ENCODE results near the gene SP8.
A peak's percentile ranks its signal among the peaks of the same experiment; 100 is the strongest.
"Not testable (repeated sequence)": the region's sequence is repeated elsewhere in the genome, so short reads cannot be mapped to it uniquely, and the experiment has no call there.

Gene SP8

DNA sequence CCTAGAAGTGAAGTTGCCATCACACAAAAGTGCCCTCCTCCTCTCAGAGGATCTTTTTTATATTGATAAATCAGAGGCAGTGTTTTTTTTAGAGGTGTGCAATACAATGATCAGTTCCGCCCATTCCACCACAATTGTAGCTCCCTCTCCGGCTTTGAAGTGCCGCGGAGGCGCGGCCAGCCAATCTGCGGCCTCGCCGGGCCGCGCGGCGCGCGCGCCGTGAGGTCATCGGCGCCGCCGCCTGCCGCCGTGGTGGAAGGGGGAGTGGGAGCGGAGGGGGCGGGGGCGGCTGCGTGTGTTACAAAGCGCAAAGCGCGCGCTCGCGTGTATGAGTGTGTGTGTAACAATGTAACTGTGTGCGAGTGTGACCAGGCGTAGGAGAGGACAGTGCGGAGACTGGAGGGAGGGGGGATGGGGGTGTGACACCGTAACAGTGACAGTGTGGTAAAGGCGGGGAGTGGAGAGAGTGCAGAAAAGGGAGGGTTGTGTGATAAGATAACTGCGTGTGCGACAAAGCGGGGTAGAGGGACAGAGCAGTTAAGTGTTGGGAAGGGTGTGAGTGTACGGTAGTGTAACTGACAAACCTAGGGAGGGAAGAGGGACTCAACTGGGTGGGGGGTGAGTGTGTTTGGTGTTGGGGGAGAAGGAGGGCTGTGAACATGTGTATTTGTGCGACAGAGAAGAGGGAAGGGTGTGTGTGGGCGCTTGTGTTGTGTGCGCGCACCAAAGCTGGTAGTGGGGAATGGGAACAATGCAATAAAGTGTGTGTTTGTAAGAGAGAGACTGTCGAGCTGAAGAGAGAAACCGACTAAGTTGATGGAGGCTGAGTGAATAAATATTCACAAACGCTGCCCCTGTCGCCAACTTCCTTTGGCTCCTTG, at the start of gene SP8:
TSS of gene SP8 (minus strand) at position 108 of the 881 bp plus-strand sequence. CDS start at position 20, 88 bp downstream.
- Histone ChIP-seq H3K4me3 (peak within 1 kb of the TSS in 6 of 7 experiments; percentile 7 to 37 (median 20)), H3K27ac (peak within 1 kb of the TSS in 1 of 21 experiments; percentile 44)

DNA sequence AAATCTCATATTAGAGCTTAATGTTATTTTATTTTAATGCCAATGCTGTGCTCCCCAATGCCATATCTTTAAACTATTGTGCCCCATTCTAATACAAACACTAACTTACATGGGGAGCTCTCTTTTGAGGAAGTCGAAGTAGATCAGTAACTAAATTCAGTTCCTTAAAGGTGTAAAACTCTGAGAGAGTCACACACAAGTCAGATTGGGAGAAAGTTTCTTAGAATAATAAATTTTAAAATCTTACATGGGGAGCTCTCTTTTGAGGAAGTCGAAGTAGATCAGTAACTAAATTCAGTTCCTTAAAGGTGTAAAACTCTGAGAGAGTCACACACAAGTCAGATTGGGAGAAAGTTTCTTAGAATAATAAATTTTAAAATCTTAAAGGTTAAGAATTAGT, 49.7 kb upstream of the SP8 start:
- H3K27ac ChIP-seq, result not testable (repeated sequence)

DNA sequence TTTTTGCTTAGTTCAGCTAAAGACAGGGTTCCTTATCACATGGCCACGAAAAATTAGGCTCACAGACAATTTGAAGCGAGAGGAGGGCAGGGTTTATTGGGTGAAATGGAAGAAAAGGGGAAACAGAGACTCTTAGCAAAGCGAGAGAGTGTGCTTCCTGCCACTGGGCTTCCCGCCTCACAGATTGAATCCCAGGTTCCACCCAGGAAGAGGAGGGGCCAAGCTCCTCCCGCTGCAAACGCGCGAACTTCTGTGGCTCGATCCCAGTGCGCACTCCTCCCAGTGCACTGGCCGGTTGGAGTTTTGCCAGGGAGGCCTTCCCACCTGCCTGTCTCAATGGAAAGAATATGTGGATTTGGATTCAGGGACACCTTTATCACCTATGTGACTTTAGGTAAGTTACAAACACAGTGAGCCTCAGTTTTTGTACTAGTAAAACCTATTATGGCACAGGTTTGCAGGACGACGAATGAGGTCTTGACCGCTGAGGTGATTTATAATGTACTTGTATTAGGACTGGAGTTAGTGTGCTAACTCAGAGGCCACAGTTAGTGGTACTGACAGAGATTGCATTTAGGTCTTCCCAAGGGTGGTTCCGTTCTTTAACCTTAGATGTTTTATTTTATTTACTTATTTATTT, 48.5 kb upstream of the SP8 start:
- no peak overlapping the region for H3K4me3 ChIP-seq

More for the DNA sequence above, 49.7 kb upstream of the SP8 start:
- H3K4me3 ChIP-seq, result not testable (repeated sequence)

DNA sequence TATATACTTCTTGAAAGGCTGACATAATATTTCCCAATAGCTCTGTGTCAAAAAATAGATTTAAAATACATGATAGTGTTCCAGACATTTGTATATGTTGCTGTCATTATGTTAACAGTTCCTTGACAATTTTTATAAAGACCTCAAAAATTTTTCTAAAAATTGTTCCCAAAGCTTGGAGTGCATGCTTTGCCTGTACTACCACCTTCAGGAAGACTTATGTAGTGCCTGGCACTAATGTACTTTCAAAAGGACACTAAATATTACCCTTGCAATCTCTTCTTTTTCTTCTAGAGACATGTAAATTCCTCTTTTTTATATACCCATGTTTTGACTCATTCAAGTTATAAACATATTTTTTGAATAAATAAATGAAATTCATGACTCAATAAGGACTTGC, 48.0 kb upstream of the SP8 start:
- H3K4me3 ChIP-seq, result no peak overlapping the region
- no peak overlapping the region for H3K27ac ChIP-seq

More for the DNA sequence above, 48.5 kb upstream of the SP8 start:
- no peak overlapping the region for H3K27ac ChIP-seq

DNA sequence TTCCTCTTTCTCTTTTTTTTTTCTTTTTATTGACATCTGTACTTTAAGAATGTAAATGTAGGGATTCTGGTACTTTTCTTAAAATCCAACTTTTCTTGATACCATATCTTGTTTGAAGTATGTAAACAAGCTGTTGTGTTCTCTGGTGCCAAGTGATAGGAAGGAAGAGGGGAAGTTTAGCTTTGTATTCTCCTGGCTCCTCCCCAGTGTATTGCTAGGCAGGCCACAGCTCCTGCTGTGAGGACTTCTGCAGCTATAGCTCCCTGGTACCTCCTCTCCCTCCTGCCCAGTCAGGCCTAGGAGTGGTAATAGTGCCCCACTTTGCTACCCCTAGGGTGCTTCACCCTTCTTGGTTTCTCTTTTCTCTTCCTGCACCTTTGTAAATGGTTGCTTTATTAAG, 45.3 kb upstream of the SP8 start:
- no peak overlapping the region for H3K4me3 ChIP-seq
- H3K27ac ChIP-seq, result no peak overlapping the region

DNA sequence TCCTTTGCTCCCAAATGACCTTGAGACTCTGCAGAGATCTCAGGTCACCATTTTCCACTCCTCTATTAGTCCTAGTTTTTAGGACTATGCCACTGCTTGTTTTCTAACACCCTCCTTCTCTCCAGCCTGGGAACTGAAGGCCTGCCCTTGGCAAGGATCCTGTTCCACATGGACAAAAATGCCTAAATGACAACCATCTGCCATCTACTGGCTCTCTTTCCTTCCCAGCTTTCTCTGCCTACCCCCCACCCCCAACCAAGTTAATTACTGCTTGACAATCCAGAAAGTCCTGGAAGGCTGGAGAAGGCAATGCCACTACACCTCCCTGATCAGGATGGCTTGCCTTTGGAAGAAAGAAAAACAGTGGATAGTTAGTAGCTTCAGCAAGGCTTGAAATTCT, 44.8 kb upstream of the SP8 start:
- Histone ChIP-seq H3K4me3 (no peak overlapping the region), H3K27ac (no peak overlapping the region)

DNA sequence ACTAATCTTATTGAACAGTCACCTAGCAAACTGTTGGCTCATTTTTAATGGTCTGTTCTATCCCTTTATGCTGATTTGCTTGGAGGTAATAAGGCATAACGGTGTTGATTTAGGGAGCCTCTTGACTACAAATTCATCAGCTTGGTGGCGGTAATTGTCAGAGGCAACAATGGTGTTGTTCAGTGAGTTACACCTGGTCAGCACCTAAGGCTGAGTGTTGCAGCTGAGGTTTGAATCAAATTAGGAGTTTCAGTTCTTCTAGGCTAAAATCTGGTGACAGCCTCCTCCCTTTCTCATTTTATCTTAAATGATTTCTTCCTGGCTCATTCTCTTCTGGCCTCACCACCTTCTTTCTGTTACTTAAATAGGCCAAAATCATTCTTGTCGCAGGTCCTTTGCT, 42.3 kb upstream of the SP8 start:
- H3K27ac ChIP-seq, result no peak overlapping the region
- no peak overlapping the region for H3K4me3 ChIP-seq

DNA sequence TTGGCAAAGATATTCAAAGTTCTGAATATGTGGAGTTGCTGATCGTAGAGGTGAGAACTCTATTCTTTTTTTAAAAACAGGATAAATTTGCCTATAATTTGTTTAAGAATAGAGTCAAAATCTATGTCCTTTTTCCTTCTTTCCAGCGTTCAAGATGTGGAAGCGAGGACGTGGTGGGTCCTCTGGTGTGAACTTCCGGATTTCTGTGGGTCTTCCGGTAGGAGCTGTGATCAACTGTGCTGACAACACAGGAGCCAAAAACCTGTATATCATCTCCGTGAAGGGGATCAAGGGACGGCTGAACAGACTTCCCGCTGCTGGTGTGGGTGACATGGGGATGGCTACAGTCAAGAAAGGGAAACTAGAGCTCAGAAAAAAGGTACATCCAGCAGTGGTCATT, 40.5 kb upstream of the SP8 start:
- H3K4me3 ChIP-seq, result no peak overlapping the region
- no peak overlapping the region for H3K27ac ChIP-seq

DNA sequence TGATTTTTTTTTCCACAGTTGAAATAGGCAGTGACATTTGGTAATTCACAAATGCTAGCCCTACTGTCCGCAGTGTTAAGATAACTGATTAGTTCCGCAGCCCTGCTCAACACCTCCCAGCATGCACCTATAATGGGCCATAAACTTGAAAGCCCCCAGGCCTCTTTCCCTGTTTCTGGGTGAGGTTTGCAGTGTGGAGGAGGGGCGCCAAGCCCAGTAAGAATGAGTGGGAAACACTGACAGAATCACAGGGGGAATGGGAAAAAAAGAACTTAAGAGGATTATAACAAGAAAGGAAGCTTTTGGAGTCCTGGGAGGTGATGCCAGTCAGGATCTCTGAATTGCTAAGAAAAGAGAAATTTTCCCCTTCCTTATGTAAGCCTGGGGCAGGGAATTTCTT, 39.6 kb upstream of the SP8 start:
- Histone ChIP-seq H3K27ac (no peak overlapping the region), H3K4me3 (no peak overlapping the region)

DNA sequence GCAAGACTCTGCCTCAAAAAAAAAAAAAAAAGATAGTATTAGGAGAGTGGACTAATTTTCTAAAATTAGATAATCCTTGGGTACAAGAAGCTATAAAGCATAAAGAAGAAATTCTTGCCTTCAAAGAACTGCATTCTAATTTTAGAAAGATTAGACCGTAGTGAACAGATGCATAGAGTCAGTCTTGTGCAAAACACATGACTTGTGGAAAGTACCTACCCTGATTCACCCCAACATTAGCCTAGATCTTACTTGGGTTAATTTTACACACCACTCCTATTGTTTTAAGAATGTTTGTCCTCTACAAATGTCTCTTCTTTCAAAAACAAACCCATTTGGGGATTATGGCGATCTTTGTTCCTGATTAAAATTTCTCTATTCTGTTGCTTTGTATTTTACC, 38.9 kb upstream of the SP8 start:
- Histone ChIP-seq H3K4me3 (no peak overlapping the region), H3K27ac (no peak overlapping the region)

DNA sequence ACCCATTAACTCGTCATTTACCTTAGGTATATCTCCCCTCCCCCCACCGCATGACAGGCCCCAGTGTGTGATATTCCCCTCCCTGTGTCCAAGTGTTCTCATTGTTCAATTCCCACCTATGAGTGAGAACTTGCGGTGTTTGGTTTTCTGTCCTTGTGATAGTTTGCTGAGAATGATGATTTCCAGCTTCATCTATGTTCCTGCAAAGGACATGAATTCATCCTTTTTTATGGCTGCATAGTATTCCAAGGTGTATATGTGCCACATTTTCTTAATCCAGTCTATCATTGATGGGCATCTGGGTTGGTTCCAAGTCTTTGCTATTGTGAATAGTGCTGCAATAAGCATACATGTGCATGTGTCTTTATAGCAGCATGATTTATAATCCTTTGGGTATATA, 34.7 kb upstream of the SP8 start:
- H3K27ac ChIP-seq, H3K4me3 ChIP-seq: not testable (repeated sequence)

DNA sequence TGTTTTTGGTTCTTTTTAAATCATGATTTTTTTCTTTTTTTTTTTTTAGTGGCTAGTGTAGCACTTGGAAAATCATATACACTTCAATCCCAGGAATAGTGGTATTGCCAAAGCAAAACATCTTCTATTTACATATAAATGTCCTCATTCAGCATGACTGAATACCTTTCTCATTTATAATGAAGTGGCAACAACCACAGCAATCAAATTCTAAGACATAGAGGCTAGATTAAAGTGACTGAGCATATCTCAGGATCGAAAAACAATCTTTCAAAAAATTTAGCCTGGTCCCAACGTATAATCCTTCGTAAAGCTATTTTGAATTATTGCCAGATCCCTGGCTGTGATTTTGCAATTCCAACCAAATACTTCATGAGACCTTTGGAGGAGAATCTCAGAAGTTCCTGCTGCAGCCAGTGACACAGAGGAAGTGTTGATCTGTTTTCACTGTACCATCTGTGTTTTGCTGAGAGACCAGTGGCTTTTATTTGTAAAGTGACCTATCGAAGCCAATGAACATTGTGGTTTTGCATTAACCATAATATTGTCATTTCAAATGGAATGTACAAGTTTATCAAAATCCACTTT, 29.8 kb upstream of the SP8 start:
- no peak overlapping the region for H3K4me3 ChIP-seq
- H3K27ac ChIP-seq, result no peak overlapping the region

DNA sequence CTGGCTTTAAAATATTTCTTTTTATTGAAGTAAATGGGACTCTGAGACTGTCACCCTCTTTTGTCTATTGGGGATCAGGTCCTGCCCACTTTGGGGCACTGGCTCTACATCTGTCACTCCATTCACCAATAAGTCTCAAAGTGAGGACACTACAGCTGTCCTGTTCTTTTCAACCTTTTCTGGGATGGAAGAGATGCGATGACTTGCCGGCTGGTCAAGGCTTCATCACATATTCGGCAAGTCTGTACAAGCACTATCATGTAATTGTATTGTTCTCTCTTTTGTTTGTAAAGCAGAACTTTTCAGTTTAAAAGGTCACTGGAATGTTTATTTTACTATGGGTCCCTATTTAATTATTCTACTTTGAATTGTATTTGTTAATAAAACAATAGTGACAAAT, 17.7 kb upstream of the SP8 start:
- H3K4me3 ChIP-seq, result no peak overlapping the region

DNA sequence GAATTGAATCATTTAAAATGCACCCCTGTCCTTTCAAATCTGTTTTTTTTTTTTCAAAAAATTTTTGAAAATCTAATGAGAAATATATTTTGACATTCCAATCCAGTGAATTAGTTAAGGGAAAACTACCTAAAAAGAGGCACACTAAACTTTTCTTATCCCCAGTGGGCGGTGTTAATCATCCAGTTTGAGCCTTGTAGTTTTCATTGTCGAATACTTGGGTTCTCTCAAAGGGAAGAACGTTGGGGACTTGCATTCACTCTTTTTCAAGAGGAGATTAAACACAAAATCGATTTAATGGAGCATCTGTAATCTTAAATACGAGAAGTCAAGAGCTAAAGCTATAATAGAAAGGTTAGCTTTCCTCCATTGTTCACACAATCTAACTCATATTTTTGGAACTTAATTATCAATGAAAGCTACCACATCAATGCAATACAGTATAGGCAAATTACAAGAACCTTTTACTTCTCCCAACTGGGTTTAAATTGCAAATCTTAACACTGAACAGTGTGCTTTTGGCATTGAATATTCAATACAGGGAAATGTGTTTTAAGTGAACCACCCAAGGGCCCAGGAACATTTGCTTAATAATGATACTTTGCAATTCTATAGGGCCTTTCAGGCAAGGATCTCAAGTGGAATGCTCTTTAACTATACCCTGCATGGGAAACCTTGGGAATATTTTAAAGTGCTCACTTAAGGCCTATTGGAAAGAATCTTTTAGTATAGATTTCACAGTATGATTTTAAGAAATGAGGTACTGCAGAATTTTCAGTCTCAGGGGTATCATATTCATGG, 13.1 kb upstream of the SP8 start:
- no peak overlapping the region for H3K27ac ChIP-seq

More for the DNA sequence above, 17.7 kb upstream of the SP8 start:
- no peak overlapping the region for H3K27ac ChIP-seq

DNA sequence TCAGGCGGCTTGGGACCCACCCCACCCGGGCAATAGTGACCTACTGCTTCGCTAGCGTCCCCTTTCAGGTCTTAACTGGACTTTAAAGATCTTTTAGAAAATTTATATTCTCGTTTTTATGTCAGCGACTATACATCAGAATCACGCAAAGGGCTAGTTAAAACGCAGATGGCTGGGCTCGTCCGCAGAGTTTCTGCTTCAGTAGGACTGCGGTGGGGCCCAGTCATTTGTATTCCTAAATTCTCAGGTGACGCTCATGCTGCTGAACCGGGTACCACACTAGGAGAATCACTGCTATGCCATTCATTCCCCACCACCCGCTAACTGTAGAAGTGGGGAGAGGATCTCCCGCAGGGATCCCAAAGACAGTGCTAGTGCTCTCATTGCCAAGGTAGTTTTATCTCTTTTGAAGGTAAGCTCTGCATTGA, 12.0 kb upstream of the SP8 start:
- H3K4me3 ChIP-seq, result peak overlapping the region in 4 of 7 experiments; percentile 35 to 49 (median 39)
- H3K27ac ChIP-seq, result no peak overlapping the region

More for the DNA sequence above, 13.1 kb upstream of the SP8 start:
- H3K4me3 ChIP-seq, result no peak overlapping the region

DNA sequence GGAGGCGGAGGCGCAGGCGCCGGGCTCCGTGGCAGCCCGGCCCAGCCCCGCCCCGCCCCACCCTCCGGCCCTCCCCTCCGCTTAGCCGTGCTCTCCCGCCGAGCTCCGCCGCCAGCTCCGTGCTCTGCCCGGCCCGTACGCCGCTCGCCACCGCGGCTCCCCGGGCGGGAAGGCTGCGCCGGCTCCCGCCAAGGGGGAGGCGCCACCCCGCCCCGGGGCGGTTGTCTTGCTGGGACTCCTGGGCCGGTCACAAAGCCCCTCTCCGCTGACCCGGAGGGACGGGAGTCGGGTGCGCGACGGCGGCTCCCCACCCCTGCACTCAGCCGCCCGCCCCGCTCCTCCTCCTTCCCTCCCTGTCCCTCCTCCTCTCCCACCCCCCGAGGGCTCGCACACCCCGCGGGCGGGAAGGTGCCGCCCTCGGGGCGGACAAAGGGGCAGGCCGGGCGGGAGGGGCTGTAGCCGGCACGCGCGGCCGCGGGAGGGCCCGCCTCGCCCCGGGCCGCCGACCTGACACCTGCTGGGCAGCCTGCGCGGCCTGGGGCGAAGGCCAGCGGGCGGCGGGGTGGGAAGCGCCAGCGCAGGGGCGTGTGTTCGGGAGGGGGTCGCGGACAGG, 11.5 kb upstream of the SP8 start:
- peak overlapping the region; percentile 29 to 49 (median 38) for H3K4me3 ChIP-seq
- no peak overlapping the region for H3K27ac ChIP-seq

DNA sequence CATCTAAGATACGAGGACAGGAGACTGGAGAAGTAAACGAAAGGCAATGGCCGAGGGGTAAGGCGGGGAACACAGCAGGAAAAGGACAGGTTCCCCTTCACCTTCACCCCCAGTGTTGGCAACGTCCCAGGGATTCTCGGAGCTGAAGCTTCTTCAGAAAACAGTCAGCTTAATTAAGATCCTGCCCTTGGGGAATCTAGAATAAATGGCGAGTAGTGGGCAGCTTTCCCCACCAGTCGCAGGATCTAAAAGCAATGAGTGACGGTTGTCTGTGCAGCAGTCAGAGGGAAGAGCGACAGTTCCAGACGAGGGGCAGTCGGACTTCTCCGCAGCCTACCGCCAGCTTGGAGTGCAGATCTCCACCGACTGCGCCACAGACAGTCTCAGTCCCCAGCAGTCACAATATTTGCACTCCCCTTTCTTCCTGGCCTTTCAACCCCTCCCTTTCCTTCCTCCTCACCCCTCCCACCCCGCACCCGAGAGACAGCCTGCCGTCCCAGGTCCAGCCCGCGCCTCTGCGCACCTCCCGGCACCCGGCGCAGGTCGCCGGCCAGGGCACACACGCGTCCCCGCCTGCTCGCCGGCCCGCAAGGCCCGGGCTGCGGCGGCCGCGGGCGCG, 10.9 kb upstream of the SP8 start:
- H3K4me3 ChIP-seq, result peak overlapping the region; percentile 29 to 49 (median 38)
- H3K27ac ChIP-seq, result peak overlapping the region in 1 of 21 experiments; percentile 32

DNA sequence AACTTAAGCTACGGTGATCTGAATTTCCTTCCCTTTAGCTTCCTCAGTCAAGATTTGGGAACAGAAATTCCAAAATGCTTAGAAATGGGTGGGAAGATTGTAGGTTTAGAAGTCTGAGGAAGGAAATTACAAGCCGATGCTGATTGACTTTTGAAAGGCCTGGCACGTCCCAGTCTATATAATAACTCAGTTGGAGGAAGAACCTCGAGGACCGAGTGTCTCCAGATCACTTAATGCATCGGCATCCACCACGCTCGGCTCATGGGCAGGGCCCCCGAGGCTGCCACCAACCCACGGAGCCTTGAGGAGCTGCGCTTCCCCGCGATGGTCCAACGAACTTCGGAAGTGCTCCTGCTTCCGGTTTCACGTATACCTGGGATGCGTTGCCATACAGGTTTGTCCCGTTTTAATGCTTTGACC, 10.4 kb upstream of the SP8 start:
- no peak overlapping the region for H3K27ac ChIP-seq
- peak overlapping the region in 3 of 7 experiments; percentile 35 to 49 (median 49) for H3K4me3 ChIP-seq

DNA sequence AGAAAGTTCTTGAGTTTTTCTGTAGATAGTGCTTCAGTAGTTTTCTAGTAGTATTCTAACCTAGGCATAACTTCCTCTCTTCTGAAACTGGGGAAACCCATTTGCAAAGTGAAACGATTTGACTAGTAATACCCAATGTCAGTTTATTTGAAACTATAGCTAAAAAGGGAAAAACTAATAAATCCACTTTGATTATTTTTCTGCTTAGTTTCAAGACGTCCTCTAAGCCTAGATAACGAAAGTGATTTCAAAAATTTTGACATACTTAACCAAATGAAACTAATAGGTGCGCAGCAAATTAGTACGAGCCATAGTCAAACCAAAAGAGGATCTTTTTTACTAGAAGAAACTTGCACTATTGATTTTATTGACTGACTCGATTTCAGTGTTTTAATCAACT, 9.8 kb upstream of the SP8 start:
- Histone ChIP-seq H3K27ac (no peak overlapping the region), H3K4me3 (no peak overlapping the region)
